HG02943 (cell line): ENCODE measurements around the gene ZBTB38.

Experiments used
- ATAC-seq: cut with Tn5 transposase; IDR thresholded peaks from one replicate; pipeline ENCODE4 v1.9.1; 2021; ENCODE audit warnings: mild to moderate bottlenecking, low read depth, moderate library complexity; ENCODE audit not compliant: unreplicated experiment

Gene ZBTB38

GRCh38 chr3:141414800-141415462, 46.6 kb downstream of the ZBTB38 start:
- no peak for ATAC-seq

DNA sequence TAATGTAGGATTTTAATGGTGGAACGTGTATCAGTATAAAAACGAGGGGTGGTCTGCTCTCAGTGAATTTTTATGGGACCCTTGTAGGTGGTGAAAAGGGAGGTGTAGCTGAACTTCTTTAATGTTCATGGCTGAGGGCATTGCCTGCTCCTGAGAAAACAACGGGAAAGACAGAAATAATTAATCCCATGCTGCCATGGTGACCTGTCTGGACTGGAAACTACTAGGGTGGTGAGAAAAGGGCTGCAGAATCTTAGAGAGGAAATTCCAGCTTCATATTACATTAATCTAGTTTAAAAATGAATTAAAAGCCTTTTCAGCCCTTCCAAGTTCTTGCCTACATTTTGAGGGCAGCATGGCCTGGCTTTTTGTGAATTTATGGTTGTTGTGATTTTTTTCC, 47.6 kb downstream of the ZBTB38 start:
- no peak for ATAC-seq
